ENCODE results near the gene SCML2. TPM values are rescaled to one million over a fixed set of nuclear protein-coding genes. Genes with fewer than 3 reads are reported as not detected.

SCML2 gene
- total RNA-seq, 1 experiment from 2014 or later = 7.1 TPM

DNA sequence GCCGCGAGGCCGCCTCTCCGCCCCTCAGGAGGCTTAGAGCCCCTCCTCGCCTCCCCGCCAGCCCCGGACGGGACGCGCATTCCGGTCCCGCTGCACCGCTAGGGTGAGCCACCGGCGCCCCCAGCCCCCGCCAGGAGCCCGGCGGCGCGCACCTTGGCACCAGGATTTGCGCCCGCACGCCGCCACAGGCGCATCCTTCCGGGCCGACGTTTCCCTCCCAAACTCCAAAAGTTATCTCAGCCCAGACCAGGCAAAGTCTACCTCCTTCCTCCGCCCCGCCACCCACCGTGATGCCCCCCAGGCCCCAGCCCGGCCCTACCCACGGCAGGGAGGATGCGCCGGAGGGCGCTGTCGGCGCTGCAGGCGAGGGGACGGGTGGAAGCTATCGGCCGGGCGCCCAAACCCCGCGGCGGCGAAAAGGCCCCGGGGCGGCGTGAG lies 538 bp downstream of the SCML2 start:
- ChIA-PET CTCF (no interaction called here), POLR2A (no interaction called here)
- no peaks in the 10 kb centered on the region for H3K9me3 ChIP-seq (ENCODE audit: control insufficient read depth, insufficient read depth, low read depth, low read length)
- DNase-seq (ENCODE audit: low read depth, low spot score) = no peak
- H3K4me3 ChIP-seq (ENCODE audit: low read depth in 2 of 2, low read length in 2 of 2) = peak overlapping the region; percentile 49 to 54
- no peaks in the 10 kb centered on the region for H3K27me3 ChIP-seq (ENCODE audit: control insufficient read depth, insufficient read depth, low read length)
- in situ Hi-C loops (cut with HindIII; ENCODE audit: low pct_unique_long_range_greater_than_20kb, low sequenced_read_pairs) = no loop called here
- no peaks in the 10 kb centered on the region for H3K36me3 ChIP-seq (ENCODE audit: control insufficient read depth, insufficient read depth, low read length)
- peak overlapping the region; percentile 54; the same call in 1 of the 2 replicates for H3K27ac ChIP-seq (ENCODE audit: low read length)
- ATAC-seq = peak; percentile 77
- no TSS peak for BruUV-seq (replicated peaks)
- no peaks in the 10 kb centered on the region; the same call in 1 of the 2 replicates for H3K4me1 ChIP-seq (ENCODE audit: control insufficient read depth, insufficient read depth, low read length)
- TF ChIP-seq, protein P1, sequence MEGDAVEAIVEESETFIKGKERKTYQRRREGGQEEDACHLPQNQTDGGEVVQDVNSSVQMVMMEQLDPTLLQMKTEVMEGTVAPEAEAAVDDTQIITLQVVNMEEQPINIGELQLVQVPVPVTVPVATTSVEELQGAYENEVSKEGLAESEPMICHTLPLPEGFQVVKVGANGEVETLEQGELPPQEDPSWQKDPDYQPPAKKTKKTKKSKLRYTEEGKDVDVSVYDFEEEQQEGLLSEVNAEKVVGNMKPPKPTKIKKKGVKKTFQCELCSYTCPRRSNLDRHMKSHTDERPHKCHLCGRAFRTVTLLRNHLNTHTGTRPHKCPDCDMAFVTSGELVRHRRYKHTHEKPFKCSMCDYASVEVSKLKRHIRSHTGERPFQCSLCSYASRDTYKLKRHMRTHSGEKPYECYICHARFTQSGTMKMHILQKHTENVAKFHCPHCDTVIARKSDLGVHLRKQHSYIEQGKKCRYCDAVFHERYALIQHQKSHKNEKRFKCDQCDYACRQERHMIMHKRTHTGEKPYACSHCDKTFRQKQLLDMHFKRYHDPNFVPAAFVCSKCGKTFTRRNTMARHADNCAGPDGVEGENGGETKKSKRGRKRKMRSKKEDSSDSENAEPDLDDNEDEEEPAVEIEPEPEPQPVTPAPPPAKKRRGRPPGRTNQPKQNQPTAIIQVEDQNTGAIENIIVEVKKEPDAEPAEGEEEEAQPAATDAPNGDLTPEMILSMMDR (IDR thresholded peaks at IDR 0.05) = peak; percentile 58
- TF ChIP-seq SIN3A (IDR thresholded peaks at IDR 0.05; ENCODE audit: borderline replicate concordance, insufficient read depth, low read depth, low read length) (no peak), TCF7L2 (IDR thresholded peaks at IDR 0.05; ENCODE audit: low read depth, low read length) (no peak), POLR2AphosphoS5 (IDR thresholded peaks at IDR 0.05; ENCODE audit: low read depth, low read length) (no peak)
- TF ChIP-seq, protein P2, sequence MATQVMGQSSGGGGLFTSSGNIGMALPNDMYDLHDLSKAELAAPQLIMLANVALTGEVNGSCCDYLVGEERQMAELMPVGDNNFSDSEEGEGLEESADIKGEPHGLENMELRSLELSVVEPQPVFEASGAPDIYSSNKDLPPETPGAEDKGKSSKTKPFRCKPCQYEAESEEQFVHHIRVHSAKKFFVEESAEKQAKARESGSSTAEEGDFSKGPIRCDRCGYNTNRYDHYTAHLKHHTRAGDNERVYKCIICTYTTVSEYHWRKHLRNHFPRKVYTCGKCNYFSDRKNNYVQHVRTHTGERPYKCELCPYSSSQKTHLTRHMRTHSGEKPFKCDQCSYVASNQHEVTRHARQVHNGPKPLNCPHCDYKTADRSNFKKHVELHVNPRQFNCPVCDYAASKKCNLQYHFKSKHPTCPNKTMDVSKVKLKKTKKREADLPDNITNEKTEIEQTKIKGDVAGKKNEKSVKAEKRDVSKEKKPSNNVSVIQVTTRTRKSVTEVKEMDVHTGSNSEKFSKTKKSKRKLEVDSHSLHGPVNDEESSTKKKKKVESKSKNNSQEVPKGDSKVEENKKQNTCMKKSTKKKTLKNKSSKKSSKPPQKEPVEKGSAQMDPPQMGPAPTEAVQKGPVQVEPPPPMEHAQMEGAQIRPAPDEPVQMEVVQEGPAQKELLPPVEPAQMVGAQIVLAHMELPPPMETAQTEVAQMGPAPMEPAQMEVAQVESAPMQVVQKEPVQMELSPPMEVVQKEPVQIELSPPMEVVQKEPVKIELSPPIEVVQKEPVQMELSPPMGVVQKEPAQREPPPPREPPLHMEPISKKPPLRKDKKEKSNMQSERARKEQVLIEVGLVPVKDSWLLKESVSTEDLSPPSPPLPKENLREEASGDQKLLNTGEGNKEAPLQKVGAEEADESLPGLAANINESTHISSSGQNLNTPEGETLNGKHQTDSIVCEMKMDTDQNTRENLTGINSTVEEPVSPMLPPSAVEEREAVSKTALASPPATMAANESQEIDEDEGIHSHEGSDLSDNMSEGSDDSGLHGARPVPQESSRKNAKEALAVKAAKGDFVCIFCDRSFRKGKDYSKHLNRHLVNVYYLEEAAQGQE (IDR thresholded peaks at IDR 0.05; ENCODE audit: insufficient read depth in 1 of 2, low read depth in 2 of 2, low read length in 1 of 2) = no peak
- intact Hi-C loops (cut with micrococcal nuclease; ENCODE audit: unreplicated experiment) = no loop called here

DNA sequence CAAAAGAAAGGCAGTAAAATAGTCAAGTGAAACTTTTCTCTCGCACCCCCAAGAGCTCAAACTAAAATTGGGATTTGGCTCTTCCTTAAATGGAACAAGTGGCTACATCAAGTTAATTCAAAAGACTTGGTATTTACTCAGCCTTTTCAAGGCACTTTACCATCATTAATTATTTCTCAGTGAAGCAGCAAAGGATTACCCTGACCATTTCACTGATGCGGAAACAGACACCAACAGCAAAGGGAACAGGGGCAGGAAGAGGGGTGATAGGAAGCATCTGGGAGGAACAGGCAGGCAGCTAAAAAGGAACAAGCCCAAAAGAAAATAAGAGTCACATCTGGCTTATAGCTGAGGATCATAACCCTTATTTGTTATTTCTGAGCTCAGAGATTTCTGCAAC lies 2.7 kb downstream of the SCML2 start:
- TF ChIP-seq, protein P2 (IDR thresholded peaks at IDR 0.05; ENCODE audit: insufficient read depth in 1 of 2, low read depth in 2 of 2, low read length in 1 of 2) = no peak
- TF ChIP-seq SIN3A (IDR thresholded peaks at IDR 0.05; ENCODE audit: borderline replicate concordance, insufficient read depth, low read depth, low read length) (no peak), TCF7L2 (IDR thresholded peaks at IDR 0.05; ENCODE audit: low read depth, low read length) (no peak), POLR2AphosphoS5 (IDR thresholded peaks at IDR 0.05; ENCODE audit: low read depth, low read length) (no peak)
- TF ChIP-seq, protein P1 (IDR thresholded peaks at IDR 0.05) = no peak
- POLR2A ChIA-PET = no interaction called here
- H3K9me3 ChIP-seq (ENCODE audit: control insufficient read depth, insufficient read depth, low read depth, low read length) = no peaks in the 10 kb centered on the region
- H3K36me3 ChIP-seq (ENCODE audit: control insufficient read depth, insufficient read depth, low read length) = no peaks in the 10 kb centered on the region
- in situ Hi-C loops (cut with HindIII; ENCODE audit: low pct_unique_long_range_greater_than_20kb, low sequenced_read_pairs) = no loop called here
- H3K27ac ChIP-seq (ENCODE audit: low read length) = no peak overlapping the region
- no peak for DNase-seq (ENCODE audit: low read depth, low spot score)
- ATAC-seq = no peak
- BruUV-seq (replicated peaks) = no TSS peak
- H3K27me3 ChIP-seq (ENCODE audit: control insufficient read depth, insufficient read depth, low read length) = no peaks in the 10 kb centered on the region
- CTCF ChIA-PET = no interaction called here
- intact Hi-C loops (cut with micrococcal nuclease; ENCODE audit: unreplicated experiment) = no loop called here
- no peaks in the 10 kb centered on the region; the same call in 1 of the 2 replicates for H3K4me1 ChIP-seq (ENCODE audit: control insufficient read depth, insufficient read depth, low read length)
- H3K4me3 ChIP-seq (ENCODE audit: low read depth in 2 of 2, low read length in 2 of 2) = no peak overlapping the region

Data from Panc1 (cell line).